Endothelial cell (in vitro differentiated cells): ENCODE measurements around the gene KCTD19. TPM values are rescaled to one million over a fixed set of nuclear protein-coding genes. Genes with fewer than 3 reads are reported as not detected.
A peak's percentile ranks its signal among the peaks of the same experiment; 100 is the strongest.

Source experiments
- DNase-seq: peaks from one replicate; pipeline ENCODE4 v3.0.0; 2021; ENCODE audit warnings: low spot score
- H3K27ac Mint-ChIP-seq: one replicate; pipeline ENCODE4 v1.8.0; 2021; ENCODE audit warnings: mixed read lengths, inconsistent platforms; ENCODE audit not compliant: unreplicated experiment
- H3K27me3 Mint-ChIP-seq: one replicate; pipeline ENCODE4 v1.8.0; 2021; ENCODE audit warnings: mild to moderate bottlenecking, moderate library complexity, mixed read lengths, inconsistent platforms; ENCODE audit not compliant: unreplicated experiment
- H3K36me3 Mint-ChIP-seq: one replicate; pipeline ENCODE4 v1.8.0; 2021; ENCODE audit warnings: mild to moderate bottlenecking, low read depth, mixed read lengths, inconsistent platforms; ENCODE audit not compliant: unreplicated experiment
- H3K4me1 Mint-ChIP-seq: one replicate; pipeline ENCODE4 v1.8.0; 2021; ENCODE audit warnings: mild to moderate bottlenecking, mixed read lengths, inconsistent platforms; ENCODE audit not compliant: unreplicated experiment
- H3K4me3 Mint-ChIP-seq: one replicate; pipeline ENCODE4 v1.8.0; 2021; ENCODE audit warnings: mild to moderate bottlenecking, mixed read lengths, inconsistent platforms; ENCODE audit not compliant: unreplicated experiment
- H3K9me3 Mint-ChIP-seq: one replicate; pipeline ENCODE4 v1.8.0; 2021; ENCODE audit warnings: mixed read lengths, inconsistent platforms; ENCODE audit not compliant: unreplicated experiment
- total RNA-seq: library from RNA; stranded (reverse); fragmentation: NEBNext Ultra II Directional; extraction: Animal tissue kit (Norgen Biotek cat#: 25700); gene quantifications from one replicate; pipeline ENCODE4 v1.2.1, GENCODE V29; 2021; ENCODE audit not compliant: unreplicated experiment
- TF ChIP-seq, protein P1 (sequence below): fragments of 200-600 bp; sonication (generic); IDR thresholded peaks from one replicate; pipeline ENCODE4 v1.5.0; 2021; ENCODE audit warnings: antibody characterized with exemption; ENCODE audit not compliant: unreplicated experiment

The KCTD19 gene
- total RNA-seq, 1 donor from 2014 or later, result 2.0 TPM

DNA sequence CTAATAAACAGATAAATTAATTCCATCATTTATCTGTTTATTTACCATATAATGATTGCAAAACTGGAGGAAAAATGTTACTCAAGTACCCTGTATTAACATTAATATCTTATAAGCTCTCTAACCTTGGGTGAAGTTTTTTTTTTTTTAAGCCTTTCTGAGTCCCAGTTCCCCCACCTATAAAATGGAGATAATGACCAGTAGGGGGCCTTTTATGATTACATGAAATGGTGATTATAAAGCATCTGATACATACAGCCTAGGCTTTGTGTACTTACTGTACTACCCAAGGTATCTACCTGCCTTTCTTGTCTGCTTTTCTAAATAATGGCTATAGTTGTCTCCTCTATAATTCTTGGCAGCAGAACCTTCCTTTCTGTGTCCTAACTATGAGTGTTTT lies 22.6 kb upstream of the KCTD19 start:
- Mint-ChIP-seq H3K4me3 (no peak overlapping the region), H3K27me3 (no peaks in the 10 kb centered on the region), H3K27ac (no peak overlapping the region), H3K9me3 (no peaks in the 10 kb centered on the region), H3K36me3 (no peaks in the 10 kb centered on the region), H3K4me1 (peaks cover 35% of the 10 kb centered on the region)
- no peak for DNase-seq
- TF ChIP-seq, protein P1, sequence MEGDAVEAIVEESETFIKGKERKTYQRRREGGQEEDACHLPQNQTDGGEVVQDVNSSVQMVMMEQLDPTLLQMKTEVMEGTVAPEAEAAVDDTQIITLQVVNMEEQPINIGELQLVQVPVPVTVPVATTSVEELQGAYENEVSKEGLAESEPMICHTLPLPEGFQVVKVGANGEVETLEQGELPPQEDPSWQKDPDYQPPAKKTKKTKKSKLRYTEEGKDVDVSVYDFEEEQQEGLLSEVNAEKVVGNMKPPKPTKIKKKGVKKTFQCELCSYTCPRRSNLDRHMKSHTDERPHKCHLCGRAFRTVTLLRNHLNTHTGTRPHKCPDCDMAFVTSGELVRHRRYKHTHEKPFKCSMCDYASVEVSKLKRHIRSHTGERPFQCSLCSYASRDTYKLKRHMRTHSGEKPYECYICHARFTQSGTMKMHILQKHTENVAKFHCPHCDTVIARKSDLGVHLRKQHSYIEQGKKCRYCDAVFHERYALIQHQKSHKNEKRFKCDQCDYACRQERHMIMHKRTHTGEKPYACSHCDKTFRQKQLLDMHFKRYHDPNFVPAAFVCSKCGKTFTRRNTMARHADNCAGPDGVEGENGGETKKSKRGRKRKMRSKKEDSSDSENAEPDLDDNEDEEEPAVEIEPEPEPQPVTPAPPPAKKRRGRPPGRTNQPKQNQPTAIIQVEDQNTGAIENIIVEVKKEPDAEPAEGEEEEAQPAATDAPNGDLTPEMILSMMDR, result peak; percentile 65

DNA sequence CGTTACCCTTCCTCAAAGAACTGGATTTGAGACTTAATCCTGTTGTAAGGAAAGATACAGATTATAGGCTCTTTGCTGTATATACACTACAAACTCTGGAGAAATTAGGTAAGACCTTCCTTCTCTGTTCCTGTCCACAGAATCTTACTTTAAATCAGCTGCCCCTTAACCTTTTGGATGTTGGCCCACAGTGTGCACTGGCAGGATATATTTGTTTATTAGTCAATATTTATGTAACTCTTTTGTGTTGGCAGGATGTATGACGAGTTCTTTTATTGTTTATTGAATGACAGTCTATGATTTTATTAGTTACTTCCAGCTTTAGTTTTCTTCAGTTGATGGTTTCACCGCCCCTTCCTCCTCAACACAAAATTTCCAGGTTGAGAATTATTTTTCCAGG lies 19.8 kb upstream of the KCTD19 start:
- Mint-ChIP-seq H3K4me1 (peaks cover 35% of the 10 kb centered on the region), H3K4me3 (no peak overlapping the region), H3K9me3 (no peaks in the 10 kb centered on the region), H3K36me3 (no peaks in the 10 kb centered on the region), H3K27ac (peak overlapping the region; percentile 91), H3K27me3 (no peaks in the 10 kb centered on the region)
- TF ChIP-seq, protein P1, result no peak
- no peak for DNase-seq

DNA sequence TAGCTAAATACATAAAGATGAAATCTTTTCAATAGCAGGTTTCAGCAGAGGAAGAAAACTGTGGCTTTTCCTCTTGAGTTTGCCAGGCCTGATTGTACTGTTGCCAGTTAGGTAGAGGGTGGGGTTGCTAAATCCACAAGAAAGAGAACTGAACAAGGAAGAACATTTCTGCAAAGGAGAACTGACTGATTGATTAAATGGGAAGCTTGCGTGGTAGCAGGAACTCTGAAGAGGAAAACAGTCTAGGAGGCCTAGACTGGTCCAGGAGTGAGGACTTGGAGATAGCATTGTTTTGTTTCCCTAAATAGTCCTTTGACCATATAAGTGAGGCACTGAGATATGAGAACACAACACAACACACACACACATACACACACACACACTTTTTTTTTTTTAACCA lies 18.9 kb upstream of the KCTD19 start:
- TF ChIP-seq, protein P1, result no peak
- H3K9me3 Mint-ChIP-seq, result no peaks in the 10 kb centered on the region
- H3K4me3 Mint-ChIP-seq, result no peak overlapping the region
- H3K4me1 Mint-ChIP-seq, result peaks cover 35% of the 10 kb centered on the region
- H3K27ac Mint-ChIP-seq, result peak overlapping the region; percentile 91
- H3K36me3 Mint-ChIP-seq, result no peaks in the 10 kb centered on the region
- DNase-seq, result no peak
- no peaks in the 10 kb centered on the region for H3K27me3 Mint-ChIP-seq

DNA sequence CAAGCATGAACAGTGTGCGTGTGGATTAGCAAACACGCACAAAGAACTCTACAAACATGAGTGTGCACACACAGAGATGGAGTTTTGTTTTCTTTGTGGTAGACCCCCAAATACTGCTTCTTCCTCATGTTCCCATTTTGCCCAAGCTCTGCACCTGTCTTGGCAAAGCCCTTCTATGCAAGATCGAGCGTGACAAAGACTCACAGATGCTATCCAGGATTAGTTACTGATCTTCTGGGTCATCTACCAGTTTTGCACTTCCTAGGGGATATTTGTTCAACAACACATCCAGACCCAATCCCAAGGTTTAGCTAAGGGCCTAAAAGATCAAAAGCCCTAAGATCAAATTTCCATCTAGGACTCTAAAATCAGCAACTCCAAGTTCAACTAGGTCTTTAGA lies 16.1 kb upstream of the KCTD19 start:
- no peak for DNase-seq
- H3K9me3 Mint-ChIP-seq, result no peaks in the 10 kb centered on the region
- TF ChIP-seq, protein P1, result no peak
- no peaks in the 10 kb centered on the region for H3K36me3 Mint-ChIP-seq
- no peaks in the 10 kb centered on the region for H3K27me3 Mint-ChIP-seq
- H3K4me1 Mint-ChIP-seq, result peaks cover 22% of the 10 kb centered on the region
- H3K4me3 Mint-ChIP-seq, result no peak overlapping the region
- H3K27ac Mint-ChIP-seq, result no peak overlapping the region

DNA sequence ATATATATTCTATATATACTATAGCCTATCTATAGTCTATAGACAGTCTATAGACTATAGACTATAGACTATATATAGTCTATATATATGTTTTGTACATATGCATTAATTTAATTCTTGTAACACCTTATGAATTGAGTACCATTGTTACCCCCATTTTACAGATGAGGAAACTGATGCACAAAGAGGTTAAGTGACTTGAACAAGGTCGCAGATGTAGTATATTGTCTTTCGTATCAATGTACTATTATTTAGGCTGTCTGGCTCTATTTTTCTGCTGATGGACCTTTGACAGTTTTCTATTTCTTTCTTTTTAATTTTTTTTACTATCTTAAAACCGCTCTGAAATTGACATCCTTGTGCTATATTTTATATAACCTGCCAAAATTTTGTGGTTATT lies 14.7 kb upstream of the KCTD19 start:
- H3K27me3 Mint-ChIP-seq, result no peaks in the 10 kb centered on the region
- DNase-seq, result no peak
- no peaks in the 10 kb centered on the region for H3K36me3 Mint-ChIP-seq
- no peak overlapping the region for H3K4me3 Mint-ChIP-seq
- TF ChIP-seq, protein P1, result no peak
- H3K9me3 Mint-ChIP-seq, result no peaks in the 10 kb centered on the region
- no peak overlapping the region for H3K27ac Mint-ChIP-seq
- H3K4me1 Mint-ChIP-seq, result peaks cover 11% of the 10 kb centered on the region
